HL-60 (cell line): Measurements from ENCODE around the gene CHCHD3.

Experiments
- DNase-seq, 2 experiments: peaks; one replicate each; pipeline ENCODE4 v3.0.0-alpha.2; 2010 to 2020; ENCODE audit warnings: low read depth in 1 of 2, low spot score in 1 of 2
- H3K27ac ChIP-seq: fragments of 250-450 bp; sonication (Bioruptor Pico); replicated peaks from 2 replicates; pipeline ENCODE4 v1.5.1; 2020; ENCODE audit warnings: mild to moderate bottlenecking, moderate library complexity
- H3K27me3 ChIP-seq: fragments of 250-450 bp; sonication (Bioruptor Pico); 2 replicates; pipeline ENCODE4 v1.5.1; 2021; ENCODE audit warnings: mild to moderate bottlenecking, moderate library complexity; ENCODE audit not compliant: insufficient read depth, poor library complexity, severe bottlenecking
- H3K4me3 ChIP-seq: replicated peaks from 2 replicates; pipeline ENCODE4 v1.5.1; 2011; ENCODE audit warnings: mild to moderate bottlenecking, control low read depth, low read length; ENCODE audit not compliant: insufficient read depth
- CTCF ChIP-seq: IDR thresholded peaks from one replicate; pipeline ENCODE4 v1.5.1; 2011; ENCODE audit warnings: low read length, control low read depth, inconsistent platforms; ENCODE audit not compliant: insufficient read depth
- GABPA ChIP-seq: IDR thresholded peaks from 2 replicates; pipeline ENCODE4 v1.6.1; 2012; ENCODE audit warnings: low read depth
- POLR2AphosphoS5 ChIP-seq: IDR thresholded peaks from 2 replicates; pipeline ENCODE4 v1.6.1; 2012; ENCODE audit warnings: low read depth
- SPI1 ChIP-seq: IDR thresholded peaks from 2 replicates; pipeline ENCODE4 v1.6.1; 2012; ENCODE audit warnings: low read depth, mild to moderate bottlenecking, borderline replicate concordance
- TF ChIP-seq, protein P1 (sequence below): IDR thresholded peaks from 2 replicates; pipeline ENCODE4 v1.6.1; 2012; ENCODE audit warnings: low read depth; ENCODE audit not compliant: insufficient replicate concordance

Gene CHCHD3

GRCh38 chr7:132806834-132807233 is 275.1 kb downstream of the CHCHD3 start:
- H3K4me3 ChIP-seq, result no peak overlapping the region
- peak; percentile 11 to 65 for DNase-seq
- TF ChIP-seq POLR2AphosphoS5 (no peak), GABPA (no peak), CTCF (no peak), SPI1 (no peak)
- TF ChIP-seq, protein P1, sequence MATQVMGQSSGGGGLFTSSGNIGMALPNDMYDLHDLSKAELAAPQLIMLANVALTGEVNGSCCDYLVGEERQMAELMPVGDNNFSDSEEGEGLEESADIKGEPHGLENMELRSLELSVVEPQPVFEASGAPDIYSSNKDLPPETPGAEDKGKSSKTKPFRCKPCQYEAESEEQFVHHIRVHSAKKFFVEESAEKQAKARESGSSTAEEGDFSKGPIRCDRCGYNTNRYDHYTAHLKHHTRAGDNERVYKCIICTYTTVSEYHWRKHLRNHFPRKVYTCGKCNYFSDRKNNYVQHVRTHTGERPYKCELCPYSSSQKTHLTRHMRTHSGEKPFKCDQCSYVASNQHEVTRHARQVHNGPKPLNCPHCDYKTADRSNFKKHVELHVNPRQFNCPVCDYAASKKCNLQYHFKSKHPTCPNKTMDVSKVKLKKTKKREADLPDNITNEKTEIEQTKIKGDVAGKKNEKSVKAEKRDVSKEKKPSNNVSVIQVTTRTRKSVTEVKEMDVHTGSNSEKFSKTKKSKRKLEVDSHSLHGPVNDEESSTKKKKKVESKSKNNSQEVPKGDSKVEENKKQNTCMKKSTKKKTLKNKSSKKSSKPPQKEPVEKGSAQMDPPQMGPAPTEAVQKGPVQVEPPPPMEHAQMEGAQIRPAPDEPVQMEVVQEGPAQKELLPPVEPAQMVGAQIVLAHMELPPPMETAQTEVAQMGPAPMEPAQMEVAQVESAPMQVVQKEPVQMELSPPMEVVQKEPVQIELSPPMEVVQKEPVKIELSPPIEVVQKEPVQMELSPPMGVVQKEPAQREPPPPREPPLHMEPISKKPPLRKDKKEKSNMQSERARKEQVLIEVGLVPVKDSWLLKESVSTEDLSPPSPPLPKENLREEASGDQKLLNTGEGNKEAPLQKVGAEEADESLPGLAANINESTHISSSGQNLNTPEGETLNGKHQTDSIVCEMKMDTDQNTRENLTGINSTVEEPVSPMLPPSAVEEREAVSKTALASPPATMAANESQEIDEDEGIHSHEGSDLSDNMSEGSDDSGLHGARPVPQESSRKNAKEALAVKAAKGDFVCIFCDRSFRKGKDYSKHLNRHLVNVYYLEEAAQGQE, result no peak
- H3K27me3 ChIP-seq, result no peaks in the 10 kb centered on the region
- no peak overlapping the region for H3K27ac ChIP-seq

GRCh38 chr7:132805766-132806165 is 276.1 kb downstream of the CHCHD3 start:
- DNase-seq, result no peak
- TF ChIP-seq GABPA (no peak), CTCF (no peak), POLR2AphosphoS5 (no peak), SPI1 (no peak)
- TF ChIP-seq, protein P1, result no peak
- H3K27ac ChIP-seq, result 0 out of 2 replicates have a peak overlapping the region, but pooled peaks have one; percentile 20

DNA sequence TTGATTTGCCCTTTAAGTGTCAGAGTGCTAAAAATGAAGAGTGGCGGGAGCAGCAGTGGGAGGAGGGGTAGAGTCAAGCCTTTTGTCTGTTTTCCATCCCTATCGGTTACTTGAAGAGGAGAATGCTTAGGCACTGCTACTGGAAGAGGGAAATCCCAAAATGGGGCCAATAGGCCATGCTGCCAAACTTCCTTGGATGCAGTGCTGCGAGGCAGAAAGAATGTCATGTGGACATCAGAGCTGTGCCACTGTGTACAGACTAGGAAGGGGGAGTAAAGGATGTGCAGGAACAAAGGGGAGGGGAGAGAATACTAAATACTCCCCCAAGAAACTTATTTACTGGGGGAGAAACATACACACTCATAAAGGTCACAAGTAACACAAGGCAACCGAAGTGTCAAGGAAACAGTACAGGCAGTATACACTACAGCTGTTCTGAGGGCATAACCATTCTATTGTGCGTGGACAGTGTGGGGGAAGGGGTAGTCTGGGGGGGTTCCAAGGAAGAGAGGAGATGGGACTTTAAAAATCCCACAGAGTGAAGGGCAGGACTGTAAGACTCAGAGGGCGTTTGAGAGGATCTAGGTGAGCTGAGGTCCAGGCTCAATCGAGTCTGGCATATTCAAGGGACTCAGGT is 276.9 kb downstream of the CHCHD3 start:
- Histone ChIP-seq H3K4me3 (no peak overlapping the region), H3K27ac (no peak overlapping the region), H3K27me3 (no peaks in the 10 kb centered on the region)
- TF ChIP-seq, protein P1, result no peak
- TF ChIP-seq CTCF, result no peak
- no peak for DNase-seq

More at GRCh38 chr7:132805766-132806165, 276.1 kb downstream of the CHCHD3 start:
- Histone ChIP-seq H3K4me3 (no peak overlapping the region), H3K27me3 (no peaks in the 10 kb centered on the region)
